ENCODE measurements around the gene COG1. TPM values are rescaled to one million over a fixed set of nuclear protein-coding genes. Genes with fewer than 3 reads are reported as not detected.

COG1 gene
- polyA plus RNA-seq, 3 donors, result 5.1 to 24.4 (median 8.0) TPM

GRCh38 chr17:73196500-73196899 is 3.6 kb downstream of the COG1 start:
- Histone ChIP-seq H3K36me3 (replicated peaks in 1 of 2; ENCODE audit: control insufficient read depth in 1 of 2, insufficient read depth in 2 of 2, low read length in 2 of 2) (peaks cover 51 to 56% of the 10 kb centered on the region in 2 donors), H3K4me1 (ENCODE audit: control insufficient read depth in 1 of 2, insufficient read depth in 2 of 2, low read length in 2 of 2) (peaks cover 13 to 18% of the 10 kb centered on the region in 2 donors), H3K4me3 (replicated peaks in 1 of 3; ENCODE audit: low read depth in 2 of 3, low read length in 3 of 3) (no peak overlapping the region), H2AFZ (ENCODE audit: insufficient read depth, low read depth, low read length, poor library complexity, severe bottlenecking) (no peak overlapping the region), H3K27me3 (ENCODE audit: control insufficient read depth in 2 of 2, insufficient read depth in 2 of 2, low read length in 2 of 2) (no peaks in the 10 kb centered on the region), H4K20me1 (ENCODE audit: insufficient read depth, low read length) (peaks cover 2% of the 10 kb centered on the region), H3K79me2 (ENCODE audit: insufficient read depth, low read length) (peaks cover 17% of the 10 kb centered on the region), H3K4me2 (replicated peaks; ENCODE audit: extremely low read depth, low read length, poor library complexity, severe bottlenecking) (no peak overlapping the region), H3K9ac (ENCODE audit: insufficient read depth, low read length, poor library complexity, severe bottlenecking) (no peak overlapping the region), H3K9me3 (replicated peaks in 1 of 2; ENCODE audit: control insufficient read depth in 1 of 2, insufficient read depth in 1 of 2, low read length in 2 of 2) (no peaks in the 10 kb centered on the region), H3K27ac (ENCODE audit: low read depth in 1 of 2, low read length in 2 of 2) (no peak overlapping the region)
- no peak for DNase-seq
- Mint-ChIP-seq H3K36me3 (peaks cover 53 to 61% of the 10 kb centered on the region in 2 donors), H3K27ac (peak overlapping the region in 2 of 7 donors; percentile 8 to 85), H3K4me1 (peaks cover 16% of the 10 kb centered on the region), H3K27me3 (ENCODE audit: low read depth in 3 of 3) (peaks cover 0 to 2% (median 0%) of the 10 kb centered on the region in 3 donors), H3K9me3 (no peaks in the 10 kb centered on the region), H3K4me3 (no peak overlapping the region)
- intact Hi-C loops (cut with micrococcal nuclease), result no loop called here
- 92% methylated on average over 13 of the region's 13 CpGs for WGBS (ENCODE audit: insufficient coverage)
- no peak for TF ChIP-seq CTCF (IDR thresholded peaks at IDR 0.05)

- Histone ChIP-seq H3K27me3 (ENCODE audit: control insufficient read depth in 2 of 2, insufficient read depth in 2 of 2, low read length in 2 of 2) (no peaks in the 10 kb centered on the region), H3K9ac (ENCODE audit: insufficient read depth, low read length, poor library complexity, severe bottlenecking) (no peak overlapping the region), H3K4me2 (replicated peaks; ENCODE audit: extremely low read depth, low read length, poor library complexity, severe bottlenecking) (no peak overlapping the region), H4K20me1 (ENCODE audit: insufficient read depth, low read length) (peaks cover 2% of the 10 kb centered on the region), H3K27ac (ENCODE audit: low read depth in 1 of 2, low read length in 2 of 2) (no peak overlapping the region), H3K4me3 (replicated peaks in 1 of 3; ENCODE audit: low read depth in 2 of 3, low read length in 3 of 3) (no peak overlapping the region), H3K4me1 (ENCODE audit: control insufficient read depth in 1 of 2, insufficient read depth in 2 of 2, low read length in 2 of 2) (peaks cover 7 to 11% of the 10 kb centered on the region in 2 donors), H2AFZ (ENCODE audit: insufficient read depth, low read depth, low read length, poor library complexity, severe bottlenecking) (no peak overlapping the region), H3K36me3 (replicated peaks in 1 of 2; ENCODE audit: control insufficient read depth in 1 of 2, insufficient read depth in 2 of 2, low read length in 2 of 2) (peaks cover 55 to 62% of the 10 kb centered on the region in 2 donors), H3K9me3 (replicated peaks in 1 of 2; ENCODE audit: control insufficient read depth in 1 of 2, insufficient read depth in 1 of 2, low read length in 2 of 2) (no peaks in the 10 kb centered on the region), H3K79me2 (ENCODE audit: insufficient read depth, low read length) (peaks cover 17% of the 10 kb centered on the region)
- TF ChIP-seq CTCF (IDR thresholded peaks at IDR 0.05), result no peak
- intact Hi-C loops (cut with micrococcal nuclease), result no loop called here
- H3K36me3 Mint-ChIP-seq, result peaks cover 59 to 67% of the 10 kb centered on the region in 2 donors
- no peak overlapping the region for H3K27ac Mint-ChIP-seq
- no peak overlapping the region for H3K4me3 Mint-ChIP-seq
- no peak for DNase-seq
- 80% methylated on average over 5 of the region's 5 CpGs for WGBS (ENCODE audit: insufficient coverage)
- H3K27me3 Mint-ChIP-seq (ENCODE audit: low read depth in 3 of 3), result peaks cover 0 to 2% (median 0%) of the 10 kb centered on the region in 3 donors
- H3K4me1 Mint-ChIP-seq, result peaks cover 11% of the 10 kb centered on the region
- no peaks in the 10 kb centered on the region for H3K9me3 Mint-ChIP-seq
Measured at GRCh38 chr17:73197161-73197560, 4.3 kb downstream of the COG1 start.
